ENCODE results near the gene FFAR3.

Gene FFAR3

DNA sequence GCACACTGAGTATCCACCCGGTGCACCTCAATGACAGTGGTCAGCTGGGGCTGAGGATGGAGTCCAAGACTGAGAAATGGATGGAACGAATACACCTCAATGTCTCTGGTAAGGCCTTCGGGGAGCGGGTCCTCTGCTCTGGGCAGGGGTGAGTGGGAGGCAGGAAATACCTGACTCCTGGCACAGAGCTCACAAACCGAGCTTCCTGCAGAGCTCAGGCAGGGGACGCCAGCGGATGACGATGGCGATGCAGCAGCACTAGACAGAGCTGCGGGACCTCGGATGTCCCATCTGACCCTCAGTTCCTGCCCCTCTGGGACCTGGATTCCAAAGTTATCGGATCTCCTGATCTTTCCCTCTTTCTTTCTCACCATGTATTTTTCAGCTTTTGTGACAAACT is 25.4 kb upstream of the FFAR3 start:
- Histone ChIP-seq H3K4me3 (ENCODE audit: low read depth in 1 of 2, low read length in 2 of 2) (no peak overlapping the region), H3K36me3 (ENCODE audit: control insufficient read depth in 1 of 2, insufficient read depth in 2 of 2, low read length in 2 of 2) (no peaks in the 10 kb centered on the region), H3K9me3 (ENCODE audit: control insufficient read depth in 1 of 2, low read length in 2 of 2) (no peaks in the 10 kb centered on the region), H3K4me1 (ENCODE audit: control insufficient read depth in 1 of 2, insufficient read depth in 2 of 2, low read length in 2 of 2) (no peaks in the 10 kb centered on the region), H3K27ac (ENCODE audit: low read length) (no peak overlapping the region), H3K27me3 (ENCODE audit: low read depth, low read length) (no peaks in the 10 kb centered on the region)

- Histone ChIP-seq H3K9me3 (ENCODE audit: control insufficient read depth in 1 of 2, low read length in 2 of 2) (no peaks in the 10 kb centered on the region), H3K4me1 (ENCODE audit: control insufficient read depth in 1 of 2, insufficient read depth in 2 of 2, low read length in 2 of 2) (no peaks in the 10 kb centered on the region), H3K4me3 (ENCODE audit: low read depth in 1 of 2, low read length in 2 of 2) (no peak overlapping the region), H3K27me3 (ENCODE audit: low read depth, low read length) (no peaks in the 10 kb centered on the region), H3K27ac (ENCODE audit: low read length) (no peak overlapping the region), H3K36me3 (ENCODE audit: control insufficient read depth in 1 of 2, insufficient read depth in 2 of 2, low read length in 2 of 2) (no peaks in the 10 kb centered on the region)
These were observed 24.0 kb upstream of the FFAR3 start for GRCh38 chr19:35334144-35334753.

DNA sequence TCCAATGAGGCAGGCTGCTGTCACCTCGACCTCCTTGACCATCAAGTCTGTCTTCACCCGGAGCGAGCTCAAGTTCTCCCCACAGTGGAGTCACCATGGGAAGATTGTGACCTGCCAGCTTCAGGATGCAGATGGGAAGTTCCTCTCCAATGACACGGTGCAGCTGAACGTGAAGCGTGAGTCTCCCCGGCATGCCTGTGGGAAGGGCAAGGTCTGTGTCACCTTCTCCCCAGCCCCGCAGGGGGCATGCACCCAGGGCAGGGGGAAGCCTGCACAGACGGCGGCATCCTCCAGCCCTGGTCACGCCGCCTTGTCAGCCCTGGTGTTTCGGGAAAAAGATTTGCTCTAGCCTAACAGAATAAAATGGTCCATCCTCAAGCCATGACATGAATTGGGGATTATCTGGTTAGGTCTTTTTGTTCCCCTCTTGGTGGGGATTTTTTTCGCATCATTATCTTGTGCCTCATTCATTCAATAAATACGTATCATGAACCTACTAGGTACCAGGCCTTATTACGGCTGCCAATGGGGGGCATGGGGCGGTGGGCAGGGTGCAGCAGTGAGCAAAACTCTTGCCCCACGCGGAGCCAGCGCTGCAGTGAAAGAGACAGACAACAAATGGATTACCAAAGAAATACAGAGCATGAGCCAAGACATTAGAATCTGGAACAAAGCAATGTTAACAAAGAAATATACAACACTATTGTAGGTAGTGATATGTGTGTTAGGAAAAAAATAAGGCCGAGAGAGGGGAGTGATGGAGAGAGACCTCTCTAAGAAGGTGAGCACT is 21.9 kb upstream of the FFAR3 start:
- Histone ChIP-seq H3K4me3 (ENCODE audit: low read depth in 1 of 2, low read length in 2 of 2) (no peak overlapping the region), H3K36me3 (ENCODE audit: control insufficient read depth in 1 of 2, insufficient read depth in 2 of 2, low read length in 2 of 2) (no peaks in the 10 kb centered on the region), H3K27me3 (ENCODE audit: low read depth, low read length) (no peaks in the 10 kb centered on the region)

DNA sequence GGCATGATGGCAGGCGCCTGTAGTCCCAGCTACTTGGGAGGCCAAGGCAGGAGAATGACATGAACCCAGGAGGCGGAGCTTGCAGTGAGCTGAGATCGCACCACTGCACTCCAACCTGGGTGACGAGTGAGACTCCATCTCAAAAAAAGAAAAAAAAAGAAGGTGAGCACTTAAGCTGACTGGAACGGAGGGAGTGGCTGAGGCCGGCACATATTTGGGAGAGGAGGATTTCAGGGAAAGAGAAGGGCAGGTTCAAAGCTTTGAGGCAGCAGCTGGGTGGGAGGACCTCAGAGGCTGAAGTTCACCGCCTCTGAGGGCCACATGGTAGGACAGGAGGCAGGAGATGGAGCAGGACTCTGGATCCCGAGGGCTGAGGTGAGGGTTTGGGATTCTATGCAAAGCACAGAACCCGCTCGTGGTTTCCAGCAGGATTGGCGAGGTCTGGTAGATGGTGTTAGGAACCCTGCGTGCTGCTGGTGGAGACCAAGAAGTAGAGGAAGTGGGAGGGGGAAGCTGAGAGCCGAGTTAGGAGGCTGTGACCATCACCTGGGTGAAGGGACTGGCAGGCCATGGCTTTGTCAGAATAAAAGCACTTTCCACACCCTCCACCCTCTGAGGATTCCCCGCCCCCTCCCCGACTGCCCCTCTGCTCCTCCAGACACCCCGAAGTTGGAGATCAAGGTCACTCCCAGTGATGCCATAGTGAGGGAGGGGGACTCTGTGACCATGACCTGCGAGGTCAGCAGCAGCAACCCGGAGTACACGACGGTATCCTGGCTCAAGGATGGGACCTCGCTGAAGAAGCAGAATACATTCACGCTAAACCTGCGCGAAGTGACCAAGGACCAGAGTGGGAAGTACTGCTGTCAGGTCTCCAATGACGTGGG is 20.9 kb upstream of the FFAR3 start:
- H3K4me3 ChIP-seq (ENCODE audit: low read depth in 1 of 2, low read length in 2 of 2) = no peak overlapping the region
- H3K27ac ChIP-seq (ENCODE audit: low read length) = no peak overlapping the region
- H3K36me3 ChIP-seq (ENCODE audit: control insufficient read depth in 1 of 2, insufficient read depth in 2 of 2, low read length in 2 of 2) = no peaks in the 10 kb centered on the region
- H3K9me3 ChIP-seq (ENCODE audit: control insufficient read depth in 1 of 2, low read length in 2 of 2) = no peaks in the 10 kb centered on the region
- H3K4me1 ChIP-seq (ENCODE audit: control insufficient read depth in 1 of 2, insufficient read depth in 2 of 2, low read length in 2 of 2) = no peaks in the 10 kb centered on the region
- H3K27me3 ChIP-seq (ENCODE audit: low read depth, low read length) = no peaks in the 10 kb centered on the region

More for the DNA sequence above, 21.9 kb upstream of the FFAR3 start:
- Histone ChIP-seq H3K27ac (ENCODE audit: low read length) (no peak overlapping the region), H3K4me1 (ENCODE audit: control insufficient read depth in 1 of 2, insufficient read depth in 2 of 2, low read length in 2 of 2) (no peaks in the 10 kb centered on the region), H3K9me3 (ENCODE audit: control insufficient read depth in 1 of 2, low read length in 2 of 2) (no peaks in the 10 kb centered on the region)

GRCh38 chr19:35337984-35338296 is 20.3 kb upstream of the FFAR3 start:
- H3K27ac ChIP-seq (ENCODE audit: low read length) = no peak overlapping the region

DNA sequence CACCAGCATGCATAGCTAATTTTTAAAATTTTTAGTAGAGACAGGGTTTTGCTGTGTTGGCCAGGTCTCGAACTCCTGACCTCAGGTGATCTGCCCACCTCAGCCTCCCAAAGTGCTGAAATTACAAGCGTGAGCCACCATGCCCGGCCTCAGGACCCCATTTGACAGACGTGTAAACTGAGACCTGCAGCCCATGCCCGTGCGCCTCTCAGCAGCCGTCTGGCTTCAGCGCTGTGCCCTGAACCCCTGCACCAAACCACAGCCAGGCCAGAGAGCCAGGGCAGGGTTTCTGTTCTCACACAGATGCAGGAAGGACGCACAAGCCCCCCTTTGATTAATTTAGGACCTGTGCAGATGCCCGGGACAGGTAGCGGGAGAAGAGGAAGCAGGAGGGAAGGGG is 17.8 kb upstream of the FFAR3 start:
- no peaks in the 10 kb centered on the region for H3K9me3 ChIP-seq (ENCODE audit: control insufficient read depth in 1 of 2, low read length in 2 of 2)
- no peaks in the 10 kb centered on the region for H3K27me3 ChIP-seq (ENCODE audit: low read depth, low read length)
- no peak overlapping the region for H3K4me3 ChIP-seq (ENCODE audit: low read depth in 1 of 2, low read length in 2 of 2)
- no peaks in the 10 kb centered on the region for H3K36me3 ChIP-seq (ENCODE audit: control insufficient read depth in 1 of 2, insufficient read depth in 2 of 2, low read length in 2 of 2)
- no peaks in the 10 kb centered on the region for H3K4me1 ChIP-seq (ENCODE audit: control insufficient read depth in 1 of 2, insufficient read depth in 2 of 2, low read length in 2 of 2)
- H3K27ac ChIP-seq (ENCODE audit: low read length) = no peak overlapping the region

More at GRCh38 chr19:35337984-35338296, 20.3 kb upstream of the FFAR3 start:
- Histone ChIP-seq H3K36me3 (ENCODE audit: control insufficient read depth in 1 of 2, insufficient read depth in 2 of 2, low read length in 2 of 2) (no peaks in the 10 kb centered on the region), H3K27me3 (ENCODE audit: low read depth, low read length) (no peaks in the 10 kb centered on the region), H3K9me3 (ENCODE audit: control insufficient read depth in 1 of 2, low read length in 2 of 2) (no peaks in the 10 kb centered on the region), H3K4me1 (ENCODE audit: control insufficient read depth in 1 of 2, insufficient read depth in 2 of 2, low read length in 2 of 2) (no peaks in the 10 kb centered on the region), H3K4me3 (ENCODE audit: low read depth in 1 of 2, low read length in 2 of 2) (no peak overlapping the region)

GRCh38 chr19:35341006-35341405 is 17.3 kb upstream of the FFAR3 start:
- H3K27me3 ChIP-seq (ENCODE audit: low read depth, low read length) = no peaks in the 10 kb centered on the region
- H3K27ac ChIP-seq (ENCODE audit: low read length) = no peak overlapping the region
- H3K9me3 ChIP-seq (ENCODE audit: control insufficient read depth in 1 of 2, low read length in 2 of 2) = no peaks in the 10 kb centered on the region
- no peaks in the 10 kb centered on the region for H3K4me1 ChIP-seq (ENCODE audit: control insufficient read depth in 1 of 2, insufficient read depth in 2 of 2, low read length in 2 of 2)
- no peaks in the 10 kb centered on the region for H3K36me3 ChIP-seq (ENCODE audit: control insufficient read depth in 1 of 2, insufficient read depth in 2 of 2, low read length in 2 of 2)
- no peak overlapping the region for H3K4me3 ChIP-seq (ENCODE audit: low read depth in 1 of 2, low read length in 2 of 2)

DNA sequence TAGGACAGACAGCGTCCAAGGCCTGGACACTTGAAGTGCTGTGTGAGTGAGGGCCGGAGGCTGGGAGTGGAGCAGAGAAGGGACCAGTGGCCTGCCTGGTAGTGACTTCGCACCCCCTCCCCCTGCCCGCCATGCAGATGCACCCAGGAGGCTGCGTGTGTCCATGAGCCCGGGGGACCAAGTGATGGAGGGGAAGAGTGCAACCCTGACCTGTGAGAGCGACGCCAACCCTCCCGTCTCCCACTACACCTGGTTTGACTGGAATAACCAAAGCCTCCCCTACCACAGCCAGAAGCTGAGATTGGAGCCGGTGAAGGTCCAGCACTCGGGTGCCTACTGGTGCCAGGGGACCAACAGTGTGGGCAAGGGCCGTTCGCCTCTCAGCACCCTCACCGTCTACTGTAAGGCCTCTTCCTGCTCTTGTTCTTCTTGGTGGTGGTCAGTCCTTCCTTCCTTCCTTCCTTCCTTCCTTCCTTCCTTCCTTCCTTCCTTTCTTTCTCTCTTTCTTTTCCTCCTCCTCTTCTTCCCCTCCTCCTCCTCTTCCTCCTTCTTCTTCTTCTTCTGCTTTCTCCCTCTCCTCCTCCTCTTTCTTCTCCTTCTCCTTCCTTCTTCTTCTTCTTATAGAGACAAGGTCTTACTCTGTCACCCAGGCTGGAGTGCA is 16.6 kb upstream of the FFAR3 start:
- Histone ChIP-seq H3K27ac (ENCODE audit: low read length) (no peak overlapping the region), H3K27me3 (ENCODE audit: low read depth, low read length) (no peaks in the 10 kb centered on the region)

GRCh38 chr19:35342430-35342829 is 15.8 kb upstream of the FFAR3 start:
- Histone ChIP-seq H3K4me1 (ENCODE audit: control insufficient read depth in 1 of 2, insufficient read depth in 2 of 2, low read length in 2 of 2) (no peaks in the 10 kb centered on the region), H3K27me3 (ENCODE audit: low read depth, low read length) (no peaks in the 10 kb centered on the region), H3K9me3 (ENCODE audit: control insufficient read depth in 1 of 2, low read length in 2 of 2) (no peaks in the 10 kb centered on the region), H3K36me3 (ENCODE audit: control insufficient read depth in 1 of 2, insufficient read depth in 2 of 2, low read length in 2 of 2) (no peaks in the 10 kb centered on the region), H3K27ac (ENCODE audit: low read length) (no peak overlapping the region), H3K4me3 (ENCODE audit: low read depth in 1 of 2, low read length in 2 of 2) (no peak overlapping the region)

More for the DNA sequence above, 16.6 kb upstream of the FFAR3 start:
- H3K36me3 ChIP-seq (ENCODE audit: control insufficient read depth in 1 of 2, insufficient read depth in 2 of 2, low read length in 2 of 2) = no peaks in the 10 kb centered on the region
- H3K4me3 ChIP-seq (ENCODE audit: low read depth in 1 of 2, low read length in 2 of 2) = no peak overlapping the region
- no peaks in the 10 kb centered on the region for H3K4me1 ChIP-seq (ENCODE audit: control insufficient read depth in 1 of 2, insufficient read depth in 2 of 2, low read length in 2 of 2)
- H3K9me3 ChIP-seq (ENCODE audit: control insufficient read depth in 1 of 2, low read length in 2 of 2) = no peaks in the 10 kb centered on the region

GRCh38 chr19:35344511-35345031 is 13.7 kb upstream of the FFAR3 start:
- Histone ChIP-seq H3K4me3 (ENCODE audit: low read depth in 1 of 2, low read length in 2 of 2) (no peak overlapping the region), H3K9me3 (ENCODE audit: control insufficient read depth in 1 of 2, low read length in 2 of 2) (no peaks in the 10 kb centered on the region), H3K4me1 (ENCODE audit: control insufficient read depth in 1 of 2, insufficient read depth in 2 of 2, low read length in 2 of 2) (no peaks in the 10 kb centered on the region), H3K36me3 (ENCODE audit: control insufficient read depth in 1 of 2, insufficient read depth in 2 of 2, low read length in 2 of 2) (no peaks in the 10 kb centered on the region), H3K27me3 (ENCODE audit: low read depth, low read length) (no peaks in the 10 kb centered on the region), H3K27ac (ENCODE audit: low read length) (no peak overlapping the region)

DNA sequence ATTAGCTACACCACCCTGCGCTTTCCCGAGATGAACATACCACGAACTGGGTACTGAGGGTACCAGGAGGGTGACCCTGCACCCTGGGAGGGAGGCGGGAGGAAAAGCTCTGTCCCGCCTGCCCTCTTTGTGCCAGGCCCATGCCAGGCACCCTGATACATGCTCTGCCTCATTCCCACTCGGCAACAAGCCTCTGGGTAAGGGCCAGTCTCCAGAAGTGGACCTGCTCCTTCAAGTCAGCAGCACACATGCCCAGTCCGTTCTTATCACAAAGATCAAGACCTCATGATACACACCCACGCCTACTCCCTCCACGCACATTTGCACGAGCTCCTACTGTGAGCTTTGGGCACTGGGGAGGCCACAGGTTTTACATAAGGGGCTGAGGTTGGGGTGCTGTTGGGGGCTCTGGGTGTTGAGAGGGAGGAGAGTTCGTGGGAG is 12.6 kb upstream of the FFAR3 start:
- H3K27ac ChIP-seq (ENCODE audit: low read length) = no peak overlapping the region
- no peaks in the 10 kb centered on the region for H3K4me1 ChIP-seq (ENCODE audit: control insufficient read depth in 1 of 2, insufficient read depth in 2 of 2, low read length in 2 of 2)
- H3K9me3 ChIP-seq (ENCODE audit: control insufficient read depth in 1 of 2, low read length in 2 of 2) = no peaks in the 10 kb centered on the region
- no peak overlapping the region for H3K4me3 ChIP-seq (ENCODE audit: low read depth in 1 of 2, low read length in 2 of 2)
- no peaks in the 10 kb centered on the region for H3K27me3 ChIP-seq (ENCODE audit: low read depth, low read length)
- no peaks in the 10 kb centered on the region for H3K36me3 ChIP-seq (ENCODE audit: control insufficient read depth in 1 of 2, insufficient read depth in 2 of 2, low read length in 2 of 2)

Data from muscle layer of duodenum (tissue), 2 donors.